Chondrocyte (in vitro differentiated cells): ENCODE data around the gene COX8A. TPM values are rescaled to one million over a fixed set of nuclear protein-coding genes. Genes with fewer than 3 reads are reported as not detected.
A peak's percentile ranks its signal among the peaks of the same experiment; 100 is the strongest.

Experiments used
- DNase-seq: peaks from one replicate; pipeline ENCODE4 v3.0.0; 2021; ENCODE audit warnings: mixed read lengths, low spot score
- H3K27ac Mint-ChIP-seq: one replicate; pipeline ENCODE4 v1.8.0; 2021; ENCODE audit warnings: mild to moderate bottlenecking, moderate library complexity, mixed read lengths; ENCODE audit not compliant: unreplicated experiment
- H3K27me3 Mint-ChIP-seq: 2 replicates; pipeline ENCODE4 v1.8.0; 2021; ENCODE audit warnings: low read depth, mixed read lengths
- H3K36me3 Mint-ChIP-seq: 2 replicates; pipeline ENCODE4 v1.8.0; 2021; ENCODE audit warnings: low read depth, mixed read lengths
- H3K4me1 Mint-ChIP-seq: 2 replicates; pipeline ENCODE4 v1.8.0; 2021; ENCODE audit warnings: low read depth, mild to moderate bottlenecking, mixed read lengths
- H3K4me3 Mint-ChIP-seq: one replicate; pipeline ENCODE4 v1.8.0; 2021; ENCODE audit warnings: mild to moderate bottlenecking, moderate library complexity, mixed read lengths; ENCODE audit not compliant: unreplicated experiment
- H3K9me3 Mint-ChIP-seq: 2 replicates; pipeline ENCODE4 v1.8.0; 2021; ENCODE audit warnings: low read depth, mixed read lengths
- CTCF ChIP-seq: fragments of 200-600 bp; sonication (generic); IDR thresholded peaks from 2 replicates; pipeline ENCODE4 v1.5.0; 2021; ENCODE audit warnings: antibody characterized with exemption, mild to moderate bottlenecking, moderate library complexity
- long read RNA-seq: library from polyadenylated mRNA; stranded (forward); transcript quantifications from one replicate; pipeline ENCODE4 v2.0.0, GENCODE V29; 2021
- total RNA-seq: library from RNA; stranded (reverse); gene quantifications from 3 replicates; pipeline ENCODE4 v1.2.1, GENCODE V29; 2021

Gene COX8A, protein sequence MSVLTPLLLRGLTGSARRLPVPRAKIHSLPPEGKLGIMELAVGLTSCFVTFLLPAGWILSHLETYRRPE
- total RNA-seq, result 220 to 245 TPM (median 240 TPM) in 3 replicates
- long read RNA-seq, transcript COX8A-201 (2 exons, 507 nt), result major isoform, 129 of 130 reads
- long read RNA-seq, partial matches to known transcripts, result 1 of 130 reads
- long read RNA-seq, other reads (novel, unspliced or antisense), result 0 of 130 reads

GRCh38 chr11:63974259-63975143 lies at the start of gene COX8A:
TSS of gene COX8A (plus strand) at chr11:63974620. CDS start at chr11:63974681, 61 bp downstream.
- no peaks in the 10 kb centered on the region for H3K9me3 Mint-ChIP-seq
- TF ChIP-seq CTCF, result peak; percentile 70
- peaks cover 5% of the 10 kb centered on the region for H3K36me3 Mint-ChIP-seq
- peak within 1 kb of the TSS; percentile 100 for H3K4me3 Mint-ChIP-seq
- peaks cover 3% of the 10 kb centered on the region for H3K27me3 Mint-ChIP-seq
- peak within 1 kb of the TSS; percentile 100 for H3K27ac Mint-ChIP-seq
- peak; percentile 98 for DNase-seq
- H3K4me1 Mint-ChIP-seq, result peaks cover 29% of the 10 kb centered on the region

DNA sequence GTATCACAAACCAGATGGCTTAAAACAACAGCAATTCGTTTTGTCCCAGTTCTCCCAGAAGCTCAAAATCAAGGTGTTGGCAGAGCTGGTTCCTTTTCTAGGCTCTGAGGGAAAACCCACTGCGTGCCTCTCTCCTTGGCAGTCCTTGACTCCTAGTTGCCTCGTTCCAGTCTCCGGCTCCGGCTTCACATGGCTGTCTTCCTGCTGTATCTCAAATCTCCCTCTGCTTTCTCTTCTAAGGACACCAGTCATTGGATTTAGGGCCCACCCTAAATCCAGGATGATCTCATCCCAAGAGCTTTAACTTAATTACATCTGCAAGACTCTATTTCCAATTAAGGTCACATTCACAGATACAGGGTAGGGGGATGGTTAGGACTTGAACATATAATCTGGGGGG lies 44.8 kb upstream of the COX8A start:
- no peak overlapping the region for H3K27ac Mint-ChIP-seq
- H3K9me3 Mint-ChIP-seq, result no peaks in the 10 kb centered on the region
- no peaks in the 10 kb centered on the region for H3K36me3 Mint-ChIP-seq
- no peak for TF ChIP-seq CTCF
- H3K4me1 Mint-ChIP-seq, result no peaks in the 10 kb centered on the region
- DNase-seq, result no peak
- no peak overlapping the region for H3K4me3 Mint-ChIP-seq
- H3K27me3 Mint-ChIP-seq, result peaks cover 4% of the 10 kb centered on the region

DNA sequence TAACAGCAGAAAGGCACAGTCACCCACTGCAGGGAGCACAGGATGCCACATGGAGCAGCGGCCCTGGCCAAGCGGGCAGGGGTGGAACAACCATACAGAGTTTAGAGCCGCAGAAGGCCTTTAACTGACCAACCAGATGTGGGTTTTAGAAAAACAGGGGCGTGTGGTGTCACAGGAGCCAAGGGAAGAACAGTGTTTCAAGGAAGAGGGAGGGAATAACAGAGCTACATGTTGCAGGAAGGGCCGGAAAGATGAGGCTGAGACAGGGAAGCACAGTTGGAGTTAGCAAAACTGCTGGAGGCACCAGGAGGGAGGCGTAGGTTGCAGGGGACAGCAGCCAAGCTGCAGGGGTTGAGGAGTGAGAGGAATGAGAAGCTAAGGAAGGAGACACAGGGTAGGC lies 43.4 kb upstream of the COX8A start:
- no peak for DNase-seq
- no peaks in the 10 kb centered on the region for H3K9me3 Mint-ChIP-seq
- no peaks in the 10 kb centered on the region for H3K4me1 Mint-ChIP-seq
- no peaks in the 10 kb centered on the region for H3K36me3 Mint-ChIP-seq
- no peak overlapping the region for H3K27ac Mint-ChIP-seq
- no peak for TF ChIP-seq CTCF
- no peak overlapping the region for H3K4me3 Mint-ChIP-seq
- H3K27me3 Mint-ChIP-seq, result peaks cover 4% of the 10 kb centered on the region

GRCh38 chr11:63931876-63932275 lies 42.5 kb upstream of the COX8A start:
- Mint-ChIP-seq H3K27ac (no peak overlapping the region), H3K27me3 (peaks cover 4% of the 10 kb centered on the region)
- no peak for DNase-seq

More at GRCh38 chr11:63931876-63932275, 42.5 kb upstream of the COX8A start:
- Mint-ChIP-seq H3K36me3 (no peaks in the 10 kb centered on the region), H3K4me1 (no peaks in the 10 kb centered on the region), H3K9me3 (no peaks in the 10 kb centered on the region), H3K4me3 (no peak overlapping the region)
- TF ChIP-seq CTCF, result no peak
